ENCODE results near the gene KANK4. TPM values are rescaled to one million over a fixed set of nuclear protein-coding genes. Genes with fewer than 3 reads are reported as not detected.

The KANK4 gene
- total and polyA plus RNA-seq, 2 of the 8 experiments (the other 6 are each of a cell fraction or from before 2014, with no cell fraction given), result 0.22 to 0.26 TPM

GRCh38 chr1:62304975-62305374, 14.3 kb downstream of the KANK4 start:
- H2AFZ ChIP-seq (ENCODE audit: low read length), result no peak overlapping the region
- H2BK20ac ChIP-seq (ENCODE audit: low read length), result no peak overlapping the region
- H3K23me2 ChIP-seq (ENCODE audit: low read depth, low read length), result no peaks in the 10 kb centered on the region
- no peak overlapping the region for H2BK5ac ChIP-seq (ENCODE audit: low read depth, low read length)
- FAIRE-seq (no peak), DNase-seq (ENCODE audit: low read depth in 1 of 2, low spot score in 2 of 2) (no peak)
- no peak overlapping the region for H4K91ac ChIP-seq (replicated peaks; ENCODE audit: insufficient read length, low read length)
- no peak overlapping the region for H3K9ac ChIP-seq (replicated peaks in 1 of 4; ENCODE audit: extremely low read depth in 1 of 4, low read depth in 3 of 4, low read length in 3 of 4)
- no peak overlapping the region for H3K4me2 ChIP-seq (ENCODE audit: insufficient read depth in 1 of 2, low read depth in 2 of 2, low read length in 2 of 2)
- no peak overlapping the region for H3K14ac ChIP-seq (ENCODE audit: insufficient read length)
- 92% methylated on average over 7 of the region's 7 CpGs; no CpG with 5 or more reads in 1 of the 2 experiments for WGBS, 2 experiments (ENCODE audit: extremely low coverage in 1 of 2, insufficient coverage in 1 of 2, insufficient read length in 1 of 2, insufficient replicate concordance in 2 of 2, low coverage in 1 of 2, low lambda C conversion rate in 2 of 2, missing lambda C conversion rate in 1 of 2)
- CTCF ChIA-PET (ENCODE audit: partially characterized antibody), result interaction anchor here (0.6 to 2.0 kb wide), 6 partner anchors 86 to 244 kb away, joined by 3 to 6 read pairs (median 3); no protein-coding TSS in a partner anchor
- no peak overlapping the region for H3K4ac ChIP-seq (replicated peaks; ENCODE audit: insufficient read length, low read depth, low read length)
- no peak overlapping the region for H3K56ac ChIP-seq (replicated peaks; ENCODE audit: insufficient read length, low read depth, low read length)
- peaks cover 0 to 5% (median under 1%) of the 10 kb centered on the region in 4 experiments; a peak in 4 of 7 replicates for H3K27me3 ChIP-seq (replicated peaks in 1 of 4; ENCODE audit: control insufficient read depth in 3 of 4, extremely low read depth in 1 of 4, insufficient read depth in 3 of 4, low read length in 3 of 4)
- POLR2A ChIA-PET (ENCODE audit: partially characterized antibody), result interaction anchor here (0.6 kb wide), 1 partner anchor 44 kb away, joined by 3 read pairs; no protein-coding TSS in a partner anchor
- no peak overlapping the region for H4K8ac ChIP-seq (ENCODE audit: extremely low read depth, insufficient read depth, low read length)
- no peak overlapping the region for H2BK12ac ChIP-seq (ENCODE audit: low read depth, low read length)
- H3K23ac ChIP-seq (ENCODE audit: insufficient read length), result no peak overlapping the region
- H4K5ac ChIP-seq (ENCODE audit: insufficient read length, low read depth, low read length), result no peak overlapping the region
- no peak overlapping the region for H3K27ac ChIP-seq (ENCODE audit: low read depth, low read length)
- no peaks in the 10 kb centered on the region for H3K36me3 ChIP-seq (ENCODE audit: control insufficient read depth in 2 of 4, insufficient read depth in 4 of 4, low read length in 3 of 4)
- no peaks in the 10 kb centered on the region for H3K9me3 ChIP-seq (ENCODE audit: insufficient read depth in 2 of 2, low read depth in 1 of 2, low read length in 1 of 2)
- H3K18ac ChIP-seq (ENCODE audit: extremely low read depth, low read length), result no peak overlapping the region
- H3K4me3 ChIP-seq (ENCODE audit: extremely low read depth in 1 of 4, insufficient read depth in 2 of 4, low read depth in 3 of 4, low read length in 4 of 4), result no peak overlapping the region
- H4K20me1 ChIP-seq (replicated peaks in 1 of 2; ENCODE audit: control insufficient read depth in 1 of 2, insufficient read depth in 2 of 2, low read length in 2 of 2), result no peaks in the 10 kb centered on the region
- no peaks in the 10 kb centered on the region for H3K79me2 ChIP-seq (ENCODE audit: control insufficient read depth in 1 of 2, insufficient read depth in 2 of 2, low read length in 2 of 2)
- no peak overlapping the region for H2BK120ac ChIP-seq (replicated peaks; ENCODE audit: low read depth, low read length)
- H3K79me1 ChIP-seq (ENCODE audit: low read depth, low read length), result no peaks in the 10 kb centered on the region
- peaks cover 0 to 3% (median 0%) of the 10 kb centered on the region in 4 experiments; a peak in 1 of 7 replicates for H3K4me1 ChIP-seq (replicated peaks in 1 of 4; ENCODE audit: control insufficient read depth in 3 of 4, insufficient read depth in 4 of 4, low read length in 3 of 4)
- H2AK5ac ChIP-seq (ENCODE audit: low read depth, low read length), result no peak overlapping the region
- no peak overlapping the region for H2BK15ac ChIP-seq (ENCODE audit: low read length)
- TF ChIP-seq SIX5 (IDR thresholded peaks at IDR 0.05; ENCODE audit: low read depth, low read length) (no peak), JUN (IDR thresholded peaks at IDR 0.05; ENCODE audit: low read depth, low read length) (no peak), SP1 (IDR thresholded peaks at IDR 0.05; ENCODE audit: low read depth, low read length) (no peak), TAF7 (optimal IDR thresholded peaks at IDR 0.05; ENCODE audit: borderline replicate concordance, low read depth, low read length) (no peak), TEAD4 (IDR thresholded peaks at IDR 0.05; ENCODE audit: low read depth, low read length) (no peak), EGR1 (IDR thresholded peaks at IDR 0.05; ENCODE audit: borderline replicate concordance, low read depth, low read length) (no peak), MAFK (IDR thresholded peaks at IDR 0.05; ENCODE audit: low read depth, low read length) (no peak), POLR2AphosphoS5 (IDR thresholded peaks at IDR 0.05; ENCODE audit: low read depth, low read length) (no peak), TAF1 (IDR thresholded peaks at IDR 0.05; ENCODE audit: low read depth, low read length) (no peak), CEBPB (IDR thresholded peaks at IDR 0.05; ENCODE audit: low read depth, low read length) (no peak), SIN3A (conservative IDR thresholded peaks at IDR 0.05 in 1 of 2, IDR thresholded peaks at IDR 0.05 in 1 of 2; ENCODE audit: low read depth in 1 of 2, low read length in 2 of 2) (no peak), CTBP2 (IDR thresholded peaks at IDR 0.05; ENCODE audit: borderline replicate concordance, insufficient read depth, insufficient read length, low read length) (no peak), SP2 (IDR thresholded peaks at IDR 0.05; ENCODE audit: low read length) (no peak), SP4 (IDR thresholded peaks at IDR 0.05; ENCODE audit: low read length) (no peak)
- TF ChIP-seq, protein P1, sequence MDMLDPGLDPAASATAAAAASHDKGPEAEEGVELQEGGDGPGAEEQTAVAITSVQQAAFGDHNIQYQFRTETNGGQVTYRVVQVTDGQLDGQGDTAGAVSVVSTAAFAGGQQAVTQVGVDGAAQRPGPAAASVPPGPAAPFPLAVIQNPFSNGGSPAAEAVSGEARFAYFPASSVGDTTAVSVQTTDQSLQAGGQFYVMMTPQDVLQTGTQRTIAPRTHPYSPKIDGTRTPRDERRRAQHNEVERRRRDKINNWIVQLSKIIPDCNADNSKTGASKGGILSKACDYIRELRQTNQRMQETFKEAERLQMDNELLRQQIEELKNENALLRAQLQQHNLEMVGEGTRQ (IDR thresholded peaks at IDR 0.05; ENCODE audit: low read length), result no peak

All from H1 (cell line).